Activated B cell treated with CpG ODN at 0.5 μM for 24 hours (primary cell): ENCODE measurements around the gene PHACTR4. TPM values are rescaled to one million over a fixed set of nuclear protein-coding genes. Genes with fewer than 3 reads are reported as not detected.
"Not testable (repeated sequence)": the region's sequence is repeated elsewhere in the genome, so short reads cannot be mapped to it uniquely, and the experiment has no call there.

ENCODE experiments used
- ATAC-seq: fragments of 200-7000 bp; cut with Tn5 transposase; one replicate; pipeline ENCODE4 v1.10.0; 2021; ENCODE audit warnings: low read depth, mild to moderate bottlenecking, moderate library complexity
- CTCF ChIA-PET: fragments of 350-600 bp; sonication (Branson Sonifier 250); formaldehyde crosslinking; loops from one replicate; lab custom pipeline; 2021; ENCODE audit warnings: antibody characterized with exemption; lab: Charles Lee
- POLR2A ChIA-PET: fragments of 350-600 bp; sonication (Branson Sonifier 250); formaldehyde crosslinking; loops from one replicate; lab custom pipeline; 2021; ENCODE audit warnings: antibody characterized with exemption; lab: Charles Lee
- DNase-seq: peaks from one replicate; pipeline ENCODE4 v3.0.0; 2022
- H3K27ac Mint-ChIP-seq: one replicate; pipeline ENCODE4 v1.8.0; 2020; ENCODE audit warnings: mixed read lengths
- H3K27me3 Mint-ChIP-seq: one replicate; pipeline ENCODE4 v1.8.0; 2021; ENCODE audit warnings: mixed read lengths
- H3K36me3 Mint-ChIP-seq: one replicate; pipeline ENCODE4 v1.8.0; 2021; ENCODE audit warnings: low read depth, mixed read lengths
- H3K4me1 Mint-ChIP-seq: one replicate; pipeline ENCODE4 v1.8.0; 2021; ENCODE audit warnings: mixed read lengths
- H3K4me3 Mint-ChIP-seq: one replicate; pipeline ENCODE4 v1.8.0; 2020; ENCODE audit warnings: mild to moderate bottlenecking, mixed read lengths
- H3K9me3 Mint-ChIP-seq: one replicate; pipeline ENCODE4 v1.8.0; 2020; ENCODE audit warnings: mixed read lengths
- CTCF ChIP-seq: fragments of 200-600 bp; IDR thresholded peaks from one replicate; pipeline ENCODE4 v1.8.0; 2022; ENCODE audit warnings: antibody characterized with exemption, mild to moderate bottlenecking
- intact Hi-C: fragments of 100-400 bp; cut with micrococcal nuclease; formaldehyde crosslinking; loops from one replicate; pipeline ENCODE4 v1.15.1; 2024
- total RNA-seq: library from RNA; stranded (reverse); gene quantifications from 2 replicates; pipeline ENCODE4 v1.2.3, GENCODE V29; 2022

The PHACTR4 gene
- total RNA-seq, 1 donor from 2014 or later: 31.5 TPM

GRCh38 chr1:28339551-28339950, 30.0 kb upstream of the PHACTR4 start:
- no peak for DNase-seq
- POLR2A ChIA-PET: interaction anchor here (0.7 to 1.0 kb wide), 2 partner anchors 11 to 603 kb away, joined by 3 to 5 read pairs; partner anchors contain the start of gene MED18
- no peak overlapping the region for H3K4me3 Mint-ChIP-seq
- no peaks in the 10 kb centered on the region for H3K4me1 Mint-ChIP-seq
- TF ChIP-seq CTCF: no peak
- CTCF ChIA-PET: no interaction called here
- no peak overlapping the region for H3K27ac Mint-ChIP-seq
- intact Hi-C loops: no loop called here
- H3K27me3 Mint-ChIP-seq: no peaks in the 10 kb centered on the region
- H3K9me3 Mint-ChIP-seq: no peaks in the 10 kb centered on the region
- no peak for ATAC-seq
- H3K36me3 Mint-ChIP-seq: peaks cover 12% of the 10 kb centered on the region

DNA sequence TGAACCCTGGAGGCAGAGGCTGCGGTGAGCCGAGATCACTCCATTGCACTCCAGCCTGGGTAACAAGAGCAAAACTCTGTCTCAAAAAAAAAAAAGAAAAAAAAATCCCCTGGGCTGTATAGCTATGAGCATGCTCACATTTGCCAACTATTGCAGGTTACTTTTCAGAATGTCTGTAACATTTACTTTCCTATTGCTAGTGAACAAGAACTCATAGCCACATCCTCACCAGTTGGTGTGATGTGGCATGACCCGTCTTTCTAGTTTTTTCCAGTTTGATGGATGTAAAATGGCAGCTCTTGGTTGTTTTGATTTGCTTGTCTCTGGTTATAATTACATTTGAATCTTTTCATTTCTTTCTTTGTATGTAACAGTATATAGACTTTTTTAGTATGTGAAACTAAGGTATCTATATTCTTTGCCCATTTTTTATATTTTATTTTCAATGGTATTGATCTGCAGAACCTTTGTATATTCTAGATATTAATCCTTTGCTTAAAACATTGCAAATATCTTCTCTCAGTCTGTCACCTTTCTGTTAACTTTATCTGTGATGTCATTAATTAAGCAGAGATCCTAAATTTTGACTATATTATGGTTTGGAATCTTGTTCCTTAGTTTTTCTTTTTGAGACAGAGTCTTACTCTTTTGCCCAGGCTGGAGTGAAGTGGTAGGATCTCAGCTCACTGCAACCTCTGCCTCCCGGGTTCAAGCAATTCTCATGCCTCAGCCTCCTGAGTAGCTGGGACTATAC, 29.1 kb upstream of the PHACTR4 start:
- H3K4me1 Mint-ChIP-seq: no peaks in the 10 kb centered on the region
- ATAC-seq: no peak

DNA sequence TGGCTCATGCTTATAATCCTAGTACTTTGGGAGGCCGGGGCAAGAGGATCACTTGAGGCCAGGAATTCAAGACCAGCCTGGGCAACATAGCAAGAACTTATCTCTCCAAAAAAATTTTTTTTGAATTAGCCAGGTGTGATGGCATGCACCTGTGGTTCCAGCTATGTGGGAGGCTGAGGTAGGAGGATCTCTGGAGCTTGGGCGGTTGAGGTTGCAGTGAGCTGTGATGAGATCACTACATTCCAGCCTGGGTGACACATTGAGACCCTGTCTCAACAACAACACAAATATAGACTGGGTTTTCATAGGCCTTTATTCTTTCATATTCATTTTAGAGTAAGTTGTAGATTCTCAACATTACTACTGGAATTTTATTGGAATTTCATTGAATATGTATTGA, 27.9 kb upstream of the PHACTR4 start:
- intact Hi-C loops: no loop called here
- CTCF ChIA-PET: interaction anchor here (0.5 kb wide), 1 partner anchor 542 kb away, joined by 3 read pairs; no protein-coding TSS in a partner anchor

More for the DNA sequence above, 29.1 kb upstream of the PHACTR4 start:
- peaks cover 5% of the 10 kb centered on the region for H3K36me3 Mint-ChIP-seq
- no peaks in the 10 kb centered on the region for H3K9me3 Mint-ChIP-seq
- POLR2A ChIA-PET: interaction anchor here (1.9 kb wide), 1 partner anchor 11 kb away, joined by 15 read pairs; the partner anchor contains the start of gene MED18
- intact Hi-C loops: no loop called here
- TF ChIP-seq CTCF: no peak
- DNase-seq: no peak
- CTCF ChIA-PET: no interaction called here
- no peak overlapping the region for H3K27ac Mint-ChIP-seq
- H3K4me3 Mint-ChIP-seq: no peak overlapping the region
- H3K27me3 Mint-ChIP-seq: no peaks in the 10 kb centered on the region

GRCh38 chr1:28343405-28343804, 26.1 kb upstream of the PHACTR4 start:
- no peak for ATAC-seq
- CTCF ChIA-PET: no interaction called here
- no peak overlapping the region for H3K4me3 Mint-ChIP-seq
- POLR2A ChIA-PET: interaction anchor here (0.7 kb wide), 1 partner anchor 15 kb away, joined by 8 read pairs; the partner anchor contains the start of gene MED18
- H3K4me1 Mint-ChIP-seq: no peaks in the 10 kb centered on the region
- H3K27me3 Mint-ChIP-seq: no peaks in the 10 kb centered on the region
- intact Hi-C loops: no loop called here
- H3K27ac Mint-ChIP-seq: no peak overlapping the region
- no peaks in the 10 kb centered on the region for H3K9me3 Mint-ChIP-seq
- no peaks in the 10 kb centered on the region for H3K36me3 Mint-ChIP-seq
- no peak for TF ChIP-seq CTCF
- DNase-seq: no peak

More for the DNA sequence above, 27.9 kb upstream of the PHACTR4 start:
- DNase-seq: no peak
- POLR2A ChIA-PET: interaction anchor here (1.9 kb wide), 1 partner anchor 12 kb away, joined by 15 read pairs; the partner anchor contains the start of gene MED18
- H3K36me3 Mint-ChIP-seq: no peaks in the 10 kb centered on the region
- no peaks in the 10 kb centered on the region for H3K4me1 Mint-ChIP-seq
- no peaks in the 10 kb centered on the region for H3K9me3 Mint-ChIP-seq
- H3K27me3 Mint-ChIP-seq: no peaks in the 10 kb centered on the region
- H3K27ac Mint-ChIP-seq: no peak overlapping the region
- ATAC-seq: no peak
- no peak for TF ChIP-seq CTCF
- H3K4me3 Mint-ChIP-seq: no peak overlapping the region

DNA sequence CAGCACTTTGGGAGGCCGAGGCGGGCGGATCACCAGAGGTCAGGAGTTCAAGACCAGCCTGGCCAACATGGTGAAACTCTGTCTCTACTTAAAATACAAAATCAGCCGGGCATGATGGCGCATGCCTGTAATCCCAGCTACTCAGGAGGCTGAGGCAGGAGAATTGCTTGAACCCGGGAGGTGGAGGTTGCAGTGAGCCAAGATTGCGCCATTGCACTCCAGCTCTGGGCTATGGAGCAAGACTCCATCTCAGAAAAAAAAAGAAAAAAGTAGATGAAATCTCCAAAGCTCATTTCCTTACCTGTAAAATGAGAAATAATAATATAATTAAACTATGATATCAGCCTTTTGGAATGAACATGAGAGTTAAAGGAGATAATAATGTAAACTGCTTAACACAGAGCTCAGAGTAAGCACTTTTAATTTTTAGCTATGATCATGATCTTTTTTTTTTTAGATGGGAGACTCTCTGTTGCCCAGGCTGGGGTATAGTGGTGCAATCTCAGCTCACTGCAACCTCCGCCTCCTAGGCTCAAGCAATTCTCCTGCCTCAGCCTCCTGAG, 16.2 kb upstream of the PHACTR4 start:
- H3K4me1 Mint-ChIP-seq, H3K36me3 Mint-ChIP-seq, intact Hi-C loops, DNase-seq, H3K4me3 Mint-ChIP-seq, H3K9me3 Mint-ChIP-seq, H3K27ac Mint-ChIP-seq, H3K27me3 Mint-ChIP-seq, ATAC-seq: not testable (repeated sequence)
- CTCF ChIA-PET: interaction anchor here (1.0 kb wide), 1 partner anchor 251 kb away, joined by 3 read pairs; no protein-coding TSS in a partner anchor
- POLR2A ChIA-PET: interaction anchor here (2.3 kb wide), 1 partner anchor 24 kb away, joined by 9 read pairs; the partner anchor contains the start of gene MED18
